Measurements from ENCODE around the gene PTTG1.

PTTG1 gene

GRCh38 chr5:160457252-160457651, 35.6 kb downstream of the PTTG1 start:
- TF ChIP-seq POLR2AphosphoS5 (IDR thresholded peaks at IDR 0.05; ENCODE audit: low read depth, low read length) (no peak), PAX5 (IDR thresholded peaks at IDR 0.05; ENCODE audit: insufficient read depth, low read length, severe bottlenecking) (no peak), POLR2A (IDR thresholded peaks at IDR 0.05; ENCODE audit: low read depth, low read length) (no peak), SPI1 (IDR thresholded peaks at IDR 0.05; ENCODE audit: low read depth, low read length) (no peak), POU2F2 (IDR thresholded peaks at IDR 0.05; ENCODE audit: low read depth, low read length) (no peak), TAF1 (IDR thresholded peaks at IDR 0.05; ENCODE audit: low read depth, low read length) (no peak)
- FAIRE-seq (no peak), DNase-seq (ENCODE audit: insufficient read length, low spot score) (no peak)

- DNase-seq (ENCODE audit: insufficient read length, low spot score), result no peak
- FAIRE-seq, result peak; percentile 23
- TF ChIP-seq POLR2A (IDR thresholded peaks at IDR 0.05; ENCODE audit: low read depth, low read length) (peak; percentile 93), PAX5 (IDR thresholded peaks at IDR 0.05; ENCODE audit: insufficient read depth, low read length, severe bottlenecking) (no peak), POLR2AphosphoS5 (IDR thresholded peaks at IDR 0.05; ENCODE audit: low read depth, low read length) (peak; percentile 92), TAF1 (IDR thresholded peaks at IDR 0.05; ENCODE audit: low read depth, low read length) (peak; percentile 69; the same call in 1 of the 2 replicates), SPI1 (IDR thresholded peaks at IDR 0.05; ENCODE audit: low read depth, low read length) (no peak), POU2F2 (IDR thresholded peaks at IDR 0.05; ENCODE audit: low read depth, low read length) (peak; percentile 84)
Measured at GRCh38 chr5:160458806-160459800, 37.4 kb downstream of the PTTG1 start.

- DNase-seq (ENCODE audit: insufficient read length, low spot score), result no peak
- FAIRE-seq, result no peak
- TF ChIP-seq SPI1 (IDR thresholded peaks at IDR 0.05; ENCODE audit: low read depth, low read length), result no peak
- TF ChIP-seq POLR2AphosphoS5 (IDR thresholded peaks at IDR 0.05; ENCODE audit: low read depth, low read length), result no peak
- no peak for TF ChIP-seq POU2F2 (IDR thresholded peaks at IDR 0.05; ENCODE audit: low read depth, low read length)
- no peak for TF ChIP-seq POLR2A (IDR thresholded peaks at IDR 0.05; ENCODE audit: low read depth, low read length)
- TF ChIP-seq PAX5 (IDR thresholded peaks at IDR 0.05; ENCODE audit: insufficient read depth, low read length, severe bottlenecking), result no peak
- no peak for TF ChIP-seq TAF1 (IDR thresholded peaks at IDR 0.05; ENCODE audit: low read depth, low read length)
Measured at GRCh38 chr5:160460377-160461049, 38.9 kb downstream of the PTTG1 start.

GRCh38 chr5:160461378-160461777, 39.7 kb downstream of the PTTG1 start:
- DNase-seq (ENCODE audit: insufficient read length, low spot score) (no peak), FAIRE-seq (peak; percentile 55)
- TF ChIP-seq PAX5 (IDR thresholded peaks at IDR 0.05; ENCODE audit: insufficient read depth, low read length, severe bottlenecking) (no peak), SPI1 (IDR thresholded peaks at IDR 0.05; ENCODE audit: low read depth, low read length) (peak; percentile 41; the same call in 1 of the 2 replicates), POU2F2 (IDR thresholded peaks at IDR 0.05; ENCODE audit: low read depth, low read length) (no peak), POLR2AphosphoS5 (IDR thresholded peaks at IDR 0.05; ENCODE audit: low read depth, low read length) (no peak), TAF1 (IDR thresholded peaks at IDR 0.05; ENCODE audit: low read depth, low read length) (no peak)

GRCh38 chr5:160462167-160462566, 40.5 kb downstream of the PTTG1 start:
- no peak for DNase-seq (ENCODE audit: insufficient read length, low spot score)
- peak; percentile 48 for FAIRE-seq

GRCh38 chr5:160463227-160463626, 41.6 kb downstream of the PTTG1 start:
- TF ChIP-seq POLR2AphosphoS5 (IDR thresholded peaks at IDR 0.05; ENCODE audit: low read depth, low read length) (no peak), POLR2A (IDR thresholded peaks at IDR 0.05; ENCODE audit: low read depth, low read length) (no peak), SPI1 (IDR thresholded peaks at IDR 0.05; ENCODE audit: low read depth, low read length) (no peak), TAF1 (IDR thresholded peaks at IDR 0.05; ENCODE audit: low read depth, low read length) (no peak), PAX5 (IDR thresholded peaks at IDR 0.05; ENCODE audit: insufficient read depth, low read length, severe bottlenecking) (no peak), POU2F2 (IDR thresholded peaks at IDR 0.05; ENCODE audit: low read depth, low read length) (no peak)
- FAIRE-seq, result peak; percentile 69
- no peak for DNase-seq (ENCODE audit: insufficient read length, low spot score)

More at GRCh38 chr5:160462167-160462566, 40.5 kb downstream of the PTTG1 start:
- TF ChIP-seq PAX5 (IDR thresholded peaks at IDR 0.05; ENCODE audit: insufficient read depth, low read length, severe bottlenecking) (no peak), POLR2AphosphoS5 (IDR thresholded peaks at IDR 0.05; ENCODE audit: low read depth, low read length) (no peak), SPI1 (IDR thresholded peaks at IDR 0.05; ENCODE audit: low read depth, low read length) (0 out of 2 replicates have a peak, but pooled peaks have one; percentile 7), TAF1 (IDR thresholded peaks at IDR 0.05; ENCODE audit: low read depth, low read length) (no peak)

GRCh38 chr5:160463740-160464465, 42.2 kb downstream of the PTTG1 start:
- TF ChIP-seq POU2F2 (IDR thresholded peaks at IDR 0.05; ENCODE audit: low read depth, low read length) (no peak), PAX5 (IDR thresholded peaks at IDR 0.05; ENCODE audit: insufficient read depth, low read length, severe bottlenecking) (no peak), POLR2AphosphoS5 (IDR thresholded peaks at IDR 0.05; ENCODE audit: low read depth, low read length) (no peak), TAF1 (IDR thresholded peaks at IDR 0.05; ENCODE audit: low read depth, low read length) (no peak), POLR2A (IDR thresholded peaks at IDR 0.05; ENCODE audit: low read depth, low read length) (no peak), SPI1 (IDR thresholded peaks at IDR 0.05; ENCODE audit: low read depth, low read length) (no peak)
- peak; percentile 5 for FAIRE-seq
- DNase-seq (ENCODE audit: insufficient read length, low spot score), result no peak

- TF ChIP-seq POLR2AphosphoS5 (IDR thresholded peaks at IDR 0.05; ENCODE audit: low read depth, low read length) (no peak), TAF1 (IDR thresholded peaks at IDR 0.05; ENCODE audit: low read depth, low read length) (no peak; the same call in 1 of the 2 replicates), SPI1 (IDR thresholded peaks at IDR 0.05; ENCODE audit: low read depth, low read length) (no peak), PAX5 (IDR thresholded peaks at IDR 0.05; ENCODE audit: insufficient read depth, low read length, severe bottlenecking) (no peak), POLR2A (IDR thresholded peaks at IDR 0.05; ENCODE audit: low read depth, low read length) (no peak), POU2F2 (IDR thresholded peaks at IDR 0.05; ENCODE audit: low read depth, low read length) (no peak)
- peak; percentile 40 for FAIRE-seq
- DNase-seq (ENCODE audit: insufficient read length, low spot score), result no peak
Measured at GRCh38 chr5:160464466-160464797, 42.8 kb downstream of the PTTG1 start.

All from GM12891 (cell line).